GM20000 (cell line): Measurements from ENCODE around the gene TBC1D16.

Experiments
- DNase-seq: peaks from one replicate; pipeline ENCODE4 v3.0.0; 2012; ENCODE audit warnings: low spot score
- TF ChIP-seq, protein P1 (sequence below): IDR thresholded peaks from 2 replicates; pipeline ENCODE4 v1.5.1; 2012; ENCODE audit warnings: mild to moderate bottlenecking, control low read depth; ENCODE audit errors: extremely low read depth, missing control alignments

Gene TBC1D16

DNA sequence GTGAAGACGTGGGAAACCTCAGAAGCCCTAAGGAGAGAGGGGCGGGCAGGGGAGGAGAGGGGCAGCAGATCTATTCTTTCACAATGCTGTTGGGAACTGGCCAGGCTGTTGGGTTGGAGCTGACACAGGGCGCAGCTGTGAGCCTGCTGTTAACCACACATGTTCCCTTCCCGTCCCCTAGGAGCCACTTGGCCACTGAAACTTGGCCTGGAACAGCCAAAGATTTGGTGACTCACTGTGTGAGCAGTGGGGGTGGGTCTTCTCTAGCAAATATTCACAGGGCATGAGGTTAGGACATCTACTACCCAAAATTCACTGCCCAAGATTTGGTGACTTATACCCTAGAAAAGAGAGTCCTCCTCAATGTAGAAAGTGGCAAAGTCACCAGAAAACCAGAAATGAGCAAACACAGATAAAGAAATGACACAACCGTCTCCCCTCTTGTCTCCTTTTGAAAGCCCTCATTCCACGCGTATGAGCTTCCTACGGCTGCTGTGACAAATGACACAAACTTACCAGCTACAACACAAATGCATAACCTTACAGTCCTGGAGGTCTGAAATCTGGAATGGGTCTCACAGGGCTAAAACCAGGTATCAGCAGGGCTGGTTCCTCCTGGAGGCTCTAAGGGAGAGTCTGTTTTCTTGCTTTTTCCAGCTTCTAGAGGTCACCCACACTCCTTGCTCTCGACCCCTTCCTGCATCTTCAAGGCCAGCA is 6.3 kb downstream of the TBC1D16 start:
- DNase-seq: no peak
- TF ChIP-seq, protein P1, sequence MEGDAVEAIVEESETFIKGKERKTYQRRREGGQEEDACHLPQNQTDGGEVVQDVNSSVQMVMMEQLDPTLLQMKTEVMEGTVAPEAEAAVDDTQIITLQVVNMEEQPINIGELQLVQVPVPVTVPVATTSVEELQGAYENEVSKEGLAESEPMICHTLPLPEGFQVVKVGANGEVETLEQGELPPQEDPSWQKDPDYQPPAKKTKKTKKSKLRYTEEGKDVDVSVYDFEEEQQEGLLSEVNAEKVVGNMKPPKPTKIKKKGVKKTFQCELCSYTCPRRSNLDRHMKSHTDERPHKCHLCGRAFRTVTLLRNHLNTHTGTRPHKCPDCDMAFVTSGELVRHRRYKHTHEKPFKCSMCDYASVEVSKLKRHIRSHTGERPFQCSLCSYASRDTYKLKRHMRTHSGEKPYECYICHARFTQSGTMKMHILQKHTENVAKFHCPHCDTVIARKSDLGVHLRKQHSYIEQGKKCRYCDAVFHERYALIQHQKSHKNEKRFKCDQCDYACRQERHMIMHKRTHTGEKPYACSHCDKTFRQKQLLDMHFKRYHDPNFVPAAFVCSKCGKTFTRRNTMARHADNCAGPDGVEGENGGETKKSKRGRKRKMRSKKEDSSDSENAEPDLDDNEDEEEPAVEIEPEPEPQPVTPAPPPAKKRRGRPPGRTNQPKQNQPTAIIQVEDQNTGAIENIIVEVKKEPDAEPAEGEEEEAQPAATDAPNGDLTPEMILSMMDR: no peak

DNA sequence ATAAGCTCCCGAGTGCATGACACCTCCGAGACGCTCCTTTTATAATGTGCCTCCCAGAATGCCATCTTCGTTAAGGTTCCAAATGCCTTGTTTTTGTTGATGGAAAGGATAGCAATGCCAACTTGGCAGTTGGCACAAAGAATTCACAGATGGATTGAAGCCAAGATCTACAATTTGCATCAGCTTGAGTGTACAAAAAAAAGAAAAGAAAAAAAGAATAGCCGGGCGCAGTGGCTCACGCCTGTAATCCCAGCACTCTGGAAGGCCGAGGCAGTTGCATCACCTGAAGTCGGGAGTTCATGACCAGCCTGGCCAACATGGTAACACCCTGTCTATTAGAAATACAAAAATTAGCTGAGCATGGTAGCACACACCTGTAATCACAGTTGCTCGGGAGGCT is 7.6 kb downstream of the TBC1D16 start:
- no peak for DNase-seq
- TF ChIP-seq, protein P1: no peak

DNA sequence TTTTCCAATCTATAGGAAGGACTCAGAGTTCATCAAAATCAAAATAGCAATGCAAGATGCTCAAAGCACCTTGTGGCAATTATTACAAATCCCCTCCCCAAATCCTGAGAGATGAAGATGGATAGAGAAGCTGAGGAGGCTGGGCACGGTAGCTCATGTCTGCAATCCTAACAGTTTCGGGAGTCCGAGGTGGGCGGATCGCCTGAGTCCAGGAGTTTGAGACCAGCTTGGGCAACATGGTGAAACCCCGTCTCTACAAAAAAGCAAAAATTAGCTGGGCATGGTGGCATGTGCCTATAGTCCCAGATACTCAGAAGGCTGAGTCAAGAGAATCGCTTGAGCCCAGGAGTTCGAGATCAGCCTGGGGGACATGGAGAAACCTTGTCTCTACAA is 8.6 kb downstream of the TBC1D16 start:
- DNase-seq: no peak
- TF ChIP-seq, protein P1: no peak

DNA sequence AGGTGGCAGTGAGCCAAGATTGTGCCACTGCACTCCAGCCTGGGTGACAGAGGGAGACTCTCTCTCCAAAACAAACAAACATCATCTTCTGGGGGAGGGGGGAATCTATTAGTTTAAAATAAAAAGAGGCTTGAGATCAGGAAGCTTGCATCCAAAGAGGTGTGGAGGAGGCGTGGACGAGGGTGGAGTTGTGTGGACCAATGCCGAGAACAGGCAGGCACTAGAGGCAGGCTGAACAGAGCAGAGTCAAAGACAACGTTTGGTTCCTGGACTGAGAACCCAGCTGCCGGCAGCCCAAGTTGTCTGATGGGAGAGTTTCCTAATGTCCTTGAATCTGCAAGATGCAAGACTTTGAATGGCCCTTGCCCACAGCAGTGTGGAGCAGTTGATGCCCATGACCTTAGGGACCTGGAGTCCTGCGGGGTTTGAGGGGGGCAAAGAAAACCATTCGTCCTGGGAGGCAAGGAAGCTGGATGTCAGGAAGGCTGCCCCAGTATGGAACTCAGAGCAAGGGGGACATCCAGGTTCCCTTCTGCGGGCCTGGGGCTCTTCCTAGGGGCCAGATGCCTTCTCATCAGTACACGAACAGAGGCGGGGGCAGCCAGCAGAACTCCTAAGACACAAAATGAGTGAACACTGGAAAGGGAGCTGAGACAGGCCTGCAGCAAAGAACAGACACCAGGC is 9.2 kb downstream of the TBC1D16 start:
- TF ChIP-seq, protein P1: no peak
- no peak for DNase-seq

DNA sequence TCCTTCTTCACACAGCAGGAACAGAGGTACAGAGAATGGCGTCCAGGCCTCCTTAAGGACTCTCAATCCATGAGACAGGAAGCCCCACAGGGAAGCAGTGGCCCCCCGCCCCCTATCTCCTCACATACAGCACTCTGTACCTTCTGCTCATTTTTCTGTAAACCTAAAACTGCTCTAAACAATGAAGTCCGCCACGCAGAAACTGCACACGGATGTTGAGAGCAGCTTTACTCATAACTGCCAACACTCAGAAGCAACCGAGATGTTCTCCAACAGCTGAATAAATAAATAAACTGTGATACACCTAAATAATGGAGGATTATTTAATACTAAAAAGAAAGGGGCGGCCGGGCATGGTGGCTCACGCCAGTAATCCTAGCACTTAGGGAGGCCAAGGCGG is 9.9 kb downstream of the TBC1D16 start:
- TF ChIP-seq, protein P1: no peak
- DNase-seq: no peak

DNA sequence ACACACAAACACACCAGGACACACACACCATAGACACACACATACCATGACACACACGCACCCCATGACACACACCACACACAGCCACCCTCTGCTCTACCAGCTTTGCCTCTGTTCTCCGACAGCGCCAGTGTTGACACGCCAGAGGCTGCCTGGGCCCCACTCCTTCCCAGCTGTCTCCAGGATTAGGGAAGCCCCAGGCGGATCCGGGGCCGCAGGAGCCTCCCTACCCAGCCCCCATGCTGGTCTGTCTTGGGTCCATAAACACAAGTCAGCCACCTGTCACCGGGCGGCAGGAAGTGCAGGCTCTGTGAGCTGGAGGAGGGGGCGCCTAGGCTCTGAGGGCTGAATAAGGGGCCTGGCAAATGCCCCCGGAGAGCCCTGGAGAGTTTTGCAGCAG is 10.5 kb downstream of the TBC1D16 start:
- no peak for DNase-seq
- TF ChIP-seq, protein P1: no peak

DNA sequence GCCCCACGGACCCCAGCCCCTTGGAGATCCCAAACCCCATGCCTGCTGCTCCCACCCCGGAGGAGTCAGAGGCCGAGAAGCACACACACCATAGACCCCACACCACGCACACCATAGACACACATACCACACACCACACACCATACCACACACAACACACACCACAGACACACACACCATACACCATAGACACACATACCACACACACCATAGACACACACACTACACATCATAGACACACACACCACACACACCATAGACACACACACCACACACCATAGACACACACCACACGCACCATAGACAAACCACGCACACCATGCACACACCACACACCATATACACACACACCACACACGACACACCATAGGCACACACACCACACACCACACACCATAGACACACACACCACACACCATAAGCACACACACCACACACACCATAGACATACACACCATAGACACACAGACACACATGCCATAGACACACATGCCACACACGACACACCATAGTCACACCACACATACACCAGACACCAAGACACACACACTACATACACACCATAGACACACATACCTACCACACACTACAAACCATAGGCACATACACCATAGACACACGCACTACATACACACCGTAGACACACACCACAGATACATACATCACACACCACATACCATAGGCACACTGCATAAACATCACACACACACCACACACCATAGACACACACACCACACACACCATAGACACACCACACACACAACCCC is 11.3 kb downstream of the TBC1D16 start:
- TF ChIP-seq, protein P1: no peak

More for the DNA sequence above, 11.3 kb downstream of the TBC1D16 start:
- DNase-seq: no peak
